Left cardiac atrium (tissue), 4 donors: ENCODE data around the gene CUX1. TPM values are rescaled to one million over a fixed set of nuclear protein-coding genes. Genes with fewer than 3 reads are reported as not detected.
"Not testable (repeated sequence)": the region's sequence is repeated elsewhere in the genome, so short reads cannot be mapped to it uniquely, and the experiment has no call there.

ENCODE experiments used
- ATAC-seq, 2 donors: fragments of 200-7000 bp; cut with Tn5 transposase; one replicate each; pipeline ENCODE4 v1.9.1; 2020; ENCODE audit warnings: mild to moderate bottlenecking in 2 of 2, moderate library complexity in 2 of 2
- DNase-seq: peaks from one replicate; pipeline ENCODE4 v3.0.0-alpha.2; 2020
- intact Hi-C, 2 donors: fragments of 100-400 bp; cut with DNase I; formaldehyde crosslinking; loops; one replicate each; pipeline versions ENCODE4 v1.14.1 to v1.15.1; 2022 to 2023
- total RNA-seq, 2 donors: library from RNA; stranded (reverse); fragmentation: NEBNext Ultra II Directional; extraction: Animal tissue kit (Norgen Biotek cat#: 25700); gene quantifications; one replicate each; pipeline ENCODE4 v1.2.1, GENCODE V29; 2021
- donor health status: DM: no; HTN: yes; CAD: no.
- donor health status: DM: no; HTN: yes; CAD: no; lungs with severe emphysema.
- donor health status: DM: yes; HTN: yes; CAD: no.
- donor health status: Dilated cardiomyopathy.

CUX1 gene
- total RNA-seq, 2 donors from 2014 or later, result 81.6 to 108 TPM

GRCh38 chr7:101921546-101922489 lies 104.4 kb downstream of the CUX1 start:
- intact Hi-C loops, DNase-seq: not testable (repeated sequence)
- peak in 1 of 2 donors; percentile 53 for ATAC-seq

- DNase-seq (no peak), ATAC-seq (peak; percentile 24 to 62)
- intact Hi-C loops, result no loop called here
Measured at GRCh38 chr7:101922631-101923601, 105.5 kb downstream of the CUX1 start.

- no peak for DNase-seq
- intact Hi-C loops, result no loop called here
- ATAC-seq, result peak in 1 of 2 donors; percentile 2
Measured at GRCh38 chr7:101923602-101923985, 106.2 kb downstream of the CUX1 start.

GRCh38 chr7:101924171-101924570 lies 106.7 kb downstream of the CUX1 start:
- intact Hi-C loops, result no loop called here
- ATAC-seq, result peak; percentile 77 to 80
- no peak for DNase-seq

- ATAC-seq (no peak), DNase-seq (no peak)
- intact Hi-C loops, result no loop called here
Measured at GRCh38 chr7:101926265-101926664, 108.8 kb downstream of the CUX1 start.

GRCh38 chr7:101927389-101927788 lies 110.0 kb downstream of the CUX1 start:
- intact Hi-C loops, result no loop called here
- ATAC-seq (no peak), DNase-seq (no peak)

GRCh38 chr7:101927802-101928201 lies 110.4 kb downstream of the CUX1 start:
- intact Hi-C loops, result no loop called here
- DNase-seq (peak; percentile 54), ATAC-seq (no peak)

GRCh38 chr7:101929256-101929655 lies 111.8 kb downstream of the CUX1 start:
- no peak for DNase-seq
- intact Hi-C loops, result no loop called here
- no peak for ATAC-seq

GRCh38 chr7:101929911-101930310 lies 112.5 kb downstream of the CUX1 start:
- ATAC-seq, DNase-seq, intact Hi-C loops: not testable (repeated sequence)

- intact Hi-C loops, result no loop called here
- DNase-seq, result no peak
- ATAC-seq, result no peak
Measured at GRCh38 chr7:101932083-101932482, 114.7 kb downstream of the CUX1 start.

- no peak for ATAC-seq
- DNase-seq, result no peak
- intact Hi-C loops, result no loop called here
Measured at GRCh38 chr7:101933028-101933427, 115.6 kb downstream of the CUX1 start.

- DNase-seq (no peak), ATAC-seq (no peak)
- intact Hi-C loops, result no loop called here
Measured at GRCh38 chr7:101933688-101934121, 116.3 kb downstream of the CUX1 start.

GRCh38 chr7:101934618-101935017 lies 117.2 kb downstream of the CUX1 start:
- DNase-seq (no peak), ATAC-seq (peak in 1 of 2 donors; percentile 17)
- intact Hi-C loops, result no loop called here

GRCh38 chr7:101935521-101936141 lies 118.2 kb downstream of the CUX1 start:
- peak; percentile 75 for DNase-seq
- ATAC-seq, result peak; percentile 89 to 91
- intact Hi-C loops, result no loop called here

GRCh38 chr7:101936223-101936610 lies 118.8 kb downstream of the CUX1 start:
- intact Hi-C loops, result no loop called here
- peak; percentile 8 to 44 for ATAC-seq
- peak; percentile 49 for DNase-seq

- DNase-seq, result peak; percentile 67
- intact Hi-C loops, result no loop called here
- peak; percentile 58 to 60 for ATAC-seq
Measured at GRCh38 chr7:101936611-101937231, 119.3 kb downstream of the CUX1 start.

- intact Hi-C loops, result no loop called here
- no peak for DNase-seq
- no peak for ATAC-seq
Measured at GRCh38 chr7:101937717-101938514, 120.5 kb downstream of the CUX1 start.

GRCh38 chr7:101939136-101939695 lies 121.8 kb downstream of the CUX1 start:
- DNase-seq, result no peak
- ATAC-seq, result no peak
- intact Hi-C loops, result no loop called here
